HG03135 (cell line): ENCODE measurements around the gene GATB.

Experiments
- ATAC-seq: cut with Tn5 transposase; IDR thresholded peaks from one replicate; pipeline ENCODE4 v1.9.1; 2021; ENCODE audit warnings: mild to moderate bottlenecking, moderate library complexity; ENCODE audit not compliant: unreplicated experiment

GATB gene

GRCh38 chr4:151624626-151625565, 135.9 kb downstream of the GATB start:
- ATAC-seq = no peak
